GM12873 (cell line): Measurements from ENCODE around the gene UBE2I.

ENCODE experiments used
- CTCF ChIP-seq: IDR thresholded peaks from 2 replicates; pipeline ENCODE4 v1.5.1; 2012; ENCODE audit warnings: low read depth, mild to moderate bottlenecking, moderate library complexity, low read length, control low read depth; ENCODE audit not compliant: insufficient read depth; ENCODE audit errors: missing control alignments

The UBE2I gene

GRCh38 chr16:1300664-1301476 is 8.6 kb upstream of the UBE2I start:
- TF ChIP-seq CTCF = peak; percentile 94

DNA sequence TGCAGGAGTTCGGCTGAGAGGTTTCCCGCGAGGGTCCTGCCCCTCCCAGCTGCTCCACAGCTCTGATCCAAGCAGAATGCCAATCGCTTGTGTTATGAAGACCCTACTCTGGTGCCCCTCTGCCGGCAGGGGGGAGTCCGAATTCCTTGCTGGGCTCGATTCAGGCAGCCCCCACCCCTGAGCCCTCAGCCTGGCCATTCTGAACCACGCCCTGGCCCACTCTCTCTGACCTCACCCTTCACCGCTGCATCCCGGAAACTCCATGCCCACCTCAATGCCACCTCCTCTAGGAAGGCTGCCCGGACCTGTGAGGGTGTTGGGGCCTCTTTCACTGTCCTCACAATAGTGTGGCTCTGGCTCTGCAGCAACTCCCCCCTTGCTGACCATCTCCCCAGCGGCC is 7.9 kb upstream of the UBE2I start:
- TF ChIP-seq CTCF = no peak

- TF ChIP-seq CTCF = no peak
Measured at GRCh38 chr16:1305823-1306222, 3.6 kb upstream of the UBE2I start.

DNA sequence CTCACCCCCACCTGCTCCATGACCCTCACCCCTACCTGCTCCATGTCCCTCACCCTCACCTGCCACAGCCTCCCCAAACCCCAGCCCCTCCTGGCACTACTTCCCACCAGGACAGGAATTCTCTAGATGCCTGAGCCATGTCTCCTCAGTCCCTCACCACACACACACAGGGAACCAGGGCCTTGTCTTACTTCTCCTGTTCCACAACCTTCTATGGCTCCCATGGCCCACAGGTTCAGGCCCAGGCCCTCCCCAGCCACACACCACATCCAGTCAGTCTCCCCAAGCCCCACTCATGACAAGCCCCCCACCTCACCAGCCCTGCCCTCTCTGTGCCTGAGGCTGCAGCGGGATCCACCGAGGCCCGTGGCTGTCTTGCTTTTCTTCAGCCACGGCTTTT is 3.1 kb upstream of the UBE2I start:
- no peak for TF ChIP-seq CTCF

DNA sequence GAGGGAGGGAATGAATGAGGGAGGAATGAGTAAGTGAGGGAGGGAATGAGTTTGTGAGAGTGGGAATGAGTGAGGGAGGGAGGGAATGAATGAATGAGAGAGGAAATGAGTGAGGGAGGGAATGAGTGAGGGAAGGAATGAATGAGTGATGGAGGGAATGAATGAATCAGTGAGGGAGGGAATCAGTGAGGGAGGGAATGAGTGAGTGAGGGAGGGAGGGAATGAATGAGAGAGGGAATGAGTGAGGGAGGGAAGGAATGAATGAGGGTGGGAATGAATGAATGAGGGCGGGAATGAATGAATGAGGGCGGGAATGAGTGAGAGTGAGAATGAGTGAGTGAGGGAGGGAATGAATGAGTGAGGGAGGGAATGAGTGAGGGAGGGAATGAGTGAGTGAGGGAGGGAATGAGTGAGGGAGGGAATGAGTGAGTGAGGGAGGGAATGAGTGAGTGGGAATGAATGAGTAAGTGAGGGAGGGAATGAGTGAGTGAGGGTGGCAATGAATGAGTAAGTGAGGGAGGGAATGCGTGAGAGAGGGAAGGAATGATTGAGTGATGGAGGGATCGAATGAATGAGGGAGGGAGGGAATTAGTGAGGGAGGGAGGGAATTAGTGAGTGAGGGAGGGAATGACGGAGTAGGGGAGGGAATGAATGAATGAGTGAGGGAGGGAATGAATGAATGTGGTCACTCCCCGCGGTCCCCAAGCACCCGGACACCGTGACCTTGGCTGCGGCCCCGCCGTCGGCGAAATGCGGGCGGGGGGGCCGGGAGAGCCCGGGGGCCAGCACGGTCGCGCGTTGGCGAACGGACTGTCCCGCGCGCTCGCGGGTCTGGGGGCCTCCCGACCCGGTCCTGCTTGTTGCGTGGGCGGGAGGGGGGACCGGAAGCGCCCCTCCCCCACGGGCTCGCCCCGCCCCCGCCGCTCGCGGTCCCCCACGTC is 1.1 kb upstream of the UBE2I start:
- no peak for TF ChIP-seq CTCF

- TF ChIP-seq CTCF = no peak
Measured at GRCh38 chr16:1309888-1310831, 724 bp downstream of the UBE2I start.
